DOHH2 (cell line): ENCODE results near the gene IL1RAPL1.

Experiments
- H3F3A ChIP-seq: fragments of 200-600 bp; sonication (generic), shearing (Covaris generic); 2 replicates; pipeline ENCODE4 v1.6.0; 2016; ENCODE audit warnings: antibody characterized with exemption, mild to moderate bottlenecking; ENCODE audit not compliant: control insufficient read depth, insufficient read depth
- H3K27ac ChIP-seq: fragments of 200-600 bp; sonication (generic); 2 replicates; pipeline ENCODE4 v1.5.1; 2014; ENCODE audit warnings: low read depth, mild to moderate bottlenecking, low read length, moderate library complexity
- H3K27me3 ChIP-seq: fragments of 200-600 bp; sonication (generic); 2 replicates; pipeline ENCODE4 v1.6.1; 2014; ENCODE audit warnings: mild to moderate bottlenecking, low read length, mixed read lengths; ENCODE audit not compliant: control insufficient read depth
- H3K36me3 ChIP-seq: fragments of 200-600 bp; sonication (generic); 2 replicates; pipeline ENCODE4 v1.6.1; 2014; ENCODE audit warnings: mild to moderate bottlenecking, low read length, moderate library complexity, mixed read lengths; ENCODE audit not compliant: control insufficient read depth
- H3K4me1 ChIP-seq: fragments of 200-600 bp; sonication (generic); 2 replicates; pipeline ENCODE4 v1.6.1; 2014; ENCODE audit warnings: mild to moderate bottlenecking, low read length, mixed read lengths; ENCODE audit not compliant: control insufficient read depth
- H3K4me2 ChIP-seq: fragments of 200-600 bp; sonication (generic); 2 replicates; pipeline ENCODE4 v1.6.0; 2014; ENCODE audit warnings: mild to moderate bottlenecking, low read length, moderate library complexity
- H3K4me3 ChIP-seq: fragments of 200-600 bp; sonication (generic); 2 replicates; pipeline ENCODE4 v1.5.1; 2014; ENCODE audit warnings: mild to moderate bottlenecking, low read length, mixed read lengths
- H3K79me2 ChIP-seq: fragments of 200-600 bp; sonication (generic); 2 replicates; pipeline ENCODE4 v1.6.1; 2014; ENCODE audit warnings: mild to moderate bottlenecking, low read length, mixed read lengths; ENCODE audit not compliant: control insufficient read depth
- H3K9me2 ChIP-seq: fragments of 200-600 bp; sonication (generic); replicated peaks from 2 replicates; pipeline ENCODE4 v1.6.1; 2014; ENCODE audit warnings: mild to moderate bottlenecking, low read length, mixed read lengths; ENCODE audit not compliant: control insufficient read depth
- H3K9me3 ChIP-seq: fragments of 200-600 bp; sonication (generic); 2 replicates; pipeline ENCODE4 v1.6.1; 2014; ENCODE audit warnings: antibody characterized with exemption, low read length, mixed read lengths; ENCODE audit not compliant: control insufficient read depth, insufficient read depth
- H4K20me1 ChIP-seq: fragments of 200-600 bp; sonication (generic); 2 replicates; pipeline ENCODE4 v1.6.0; 2014; ENCODE audit warnings: low read depth, mild to moderate bottlenecking, antibody characterized with exemption, low read length, moderate library complexity; ENCODE audit not compliant: control insufficient read depth, insufficient read depth
- EZH2phosphoT487 ChIP-seq: fragments of 200-600 bp; sonication (generic); IDR thresholded peaks from 2 replicates; pipeline ENCODE4 v1.6.1; 2017; ENCODE audit warnings: borderline replicate concordance, mild to moderate bottlenecking, antibody characterized with exemption, low read length, moderate library complexity, mixed read lengths
- TF ChIP-seq, protein P1 (sequence below): fragments of 200-600 bp; sonication (generic); IDR thresholded peaks from one replicate; pipeline ENCODE4 v1.5.1; 2014; ENCODE audit warnings: antibody characterized with exemption, mild to moderate bottlenecking, low read depth, low read length; ENCODE audit not compliant: poor library complexity, severe bottlenecking

IL1RAPL1 gene

GRCh38 chrX:29581223-29581622, 994.0 kb downstream of the IL1RAPL1 start:
- Histone ChIP-seq H3K27me3 (no peaks in the 10 kb centered on the region), H3K9me3 (no peaks in the 10 kb centered on the region), H3K9me2 (no peaks in the 10 kb centered on the region), H3K4me3 (no peak overlapping the region), H3F3A (no peaks in the 10 kb centered on the region), H3K36me3 (no peaks in the 10 kb centered on the region), H3K27ac (no peak overlapping the region), H3K4me2 (no peak overlapping the region), H3K79me2 (no peaks in the 10 kb centered on the region), H4K20me1 (no peaks in the 10 kb centered on the region), H3K4me1 (no peaks in the 10 kb centered on the region)
- TF ChIP-seq EZH2phosphoT487 = no peak
- TF ChIP-seq, protein P1, sequence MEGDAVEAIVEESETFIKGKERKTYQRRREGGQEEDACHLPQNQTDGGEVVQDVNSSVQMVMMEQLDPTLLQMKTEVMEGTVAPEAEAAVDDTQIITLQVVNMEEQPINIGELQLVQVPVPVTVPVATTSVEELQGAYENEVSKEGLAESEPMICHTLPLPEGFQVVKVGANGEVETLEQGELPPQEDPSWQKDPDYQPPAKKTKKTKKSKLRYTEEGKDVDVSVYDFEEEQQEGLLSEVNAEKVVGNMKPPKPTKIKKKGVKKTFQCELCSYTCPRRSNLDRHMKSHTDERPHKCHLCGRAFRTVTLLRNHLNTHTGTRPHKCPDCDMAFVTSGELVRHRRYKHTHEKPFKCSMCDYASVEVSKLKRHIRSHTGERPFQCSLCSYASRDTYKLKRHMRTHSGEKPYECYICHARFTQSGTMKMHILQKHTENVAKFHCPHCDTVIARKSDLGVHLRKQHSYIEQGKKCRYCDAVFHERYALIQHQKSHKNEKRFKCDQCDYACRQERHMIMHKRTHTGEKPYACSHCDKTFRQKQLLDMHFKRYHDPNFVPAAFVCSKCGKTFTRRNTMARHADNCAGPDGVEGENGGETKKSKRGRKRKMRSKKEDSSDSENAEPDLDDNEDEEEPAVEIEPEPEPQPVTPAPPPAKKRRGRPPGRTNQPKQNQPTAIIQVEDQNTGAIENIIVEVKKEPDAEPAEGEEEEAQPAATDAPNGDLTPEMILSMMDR = no peak

GRCh38 chrX:29587107-29587506, 999.9 kb downstream of the IL1RAPL1 start:
- no peaks in the 10 kb centered on the region for H3K79me2 ChIP-seq
- no peaks in the 10 kb centered on the region for H4K20me1 ChIP-seq
- no peaks in the 10 kb centered on the region for H3K9me3 ChIP-seq
- no peak overlapping the region for H3K4me2 ChIP-seq
- no peaks in the 10 kb centered on the region for H3F3A ChIP-seq
- no peaks in the 10 kb centered on the region for H3K9me2 ChIP-seq
- no peak for TF ChIP-seq EZH2phosphoT487
- TF ChIP-seq, protein P1 = no peak
- H3K27ac ChIP-seq = no peak overlapping the region
- no peaks in the 10 kb centered on the region for H3K27me3 ChIP-seq
- no peaks in the 10 kb centered on the region for H3K4me1 ChIP-seq
- H3K36me3 ChIP-seq = no peaks in the 10 kb centered on the region
- no peak overlapping the region for H3K4me3 ChIP-seq

- no peaks in the 10 kb centered on the region for H3F3A ChIP-seq
- H3K9me2 ChIP-seq = no peaks in the 10 kb centered on the region
- no peak overlapping the region for H3K4me3 ChIP-seq
- H4K20me1 ChIP-seq = no peaks in the 10 kb centered on the region
- no peaks in the 10 kb centered on the region for H3K36me3 ChIP-seq
- no peaks in the 10 kb centered on the region for H3K4me1 ChIP-seq
- no peaks in the 10 kb centered on the region for H3K27me3 ChIP-seq
- TF ChIP-seq, protein P1 = no peak
- no peak for TF ChIP-seq EZH2phosphoT487
- no peaks in the 10 kb centered on the region for H3K79me2 ChIP-seq
- no peak overlapping the region for H3K4me2 ChIP-seq
- H3K27ac ChIP-seq = no peak overlapping the region
- H3K9me3 ChIP-seq = no peaks in the 10 kb centered on the region
Observed at GRCh38 chrX:29590921-29591320, 1003.7 kb downstream of the IL1RAPL1 start.

GRCh38 chrX:29604381-29604780, 1017.1 kb downstream of the IL1RAPL1 start:
- Histone ChIP-seq H3K27me3 (no peaks in the 10 kb centered on the region), H3K79me2 (no peaks in the 10 kb centered on the region), H3K9me3 (no peaks in the 10 kb centered on the region), H3K27ac (no peak overlapping the region), H4K20me1 (no peaks in the 10 kb centered on the region), H3F3A (no peaks in the 10 kb centered on the region), H3K4me3 (no peak overlapping the region), H3K4me2 (no peak overlapping the region), H3K36me3 (no peaks in the 10 kb centered on the region), H3K4me1 (no peaks in the 10 kb centered on the region), H3K9me2 (no peaks in the 10 kb centered on the region)
- TF ChIP-seq, protein P1 = no peak
- TF ChIP-seq EZH2phosphoT487 = no peak
